ENCODE results near the gene SNX33.

DNA sequence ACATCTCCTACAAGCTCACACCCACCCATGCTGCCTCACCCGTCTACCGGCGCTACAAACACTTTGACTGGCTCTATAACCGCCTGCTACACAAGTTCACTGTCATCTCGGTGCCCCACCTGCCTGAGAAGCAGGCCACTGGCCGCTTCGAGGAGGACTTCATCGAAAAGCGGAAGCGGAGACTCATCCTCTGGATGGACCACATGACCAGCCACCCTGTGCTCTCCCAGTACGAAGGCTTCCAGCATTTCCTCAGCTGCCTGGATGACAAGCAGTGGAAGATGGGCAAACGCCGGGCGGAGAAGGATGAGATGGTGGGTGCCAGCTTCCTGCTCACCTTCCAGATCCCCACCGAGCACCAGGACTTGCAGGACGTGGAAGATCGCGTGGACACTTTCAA, 2.1 kb downstream of the SNX33 start:
- TF ChIP-seq RARB (CRISPR knock-in tag; IDR thresholded peaks at IDR 0.05), result no peak
- TF ChIP-seq ZFP30 (CRISPR knock-in tag; IDR thresholded peaks at IDR 0.05), result no peak
- TF ChIP-seq ESRRG (CRISPR knock-in tag; IDR thresholded peaks at IDR 0.05), result no peak
- TF ChIP-seq ARNTL (CRISPR knock-in tag; IDR thresholded peaks at IDR 0.05; ENCODE audit: borderline replicate concordance, low read depth), result no peak
- TF ChIP-seq ZNF565 (CRISPR knock-in tag; conservative IDR thresholded peaks at IDR 0.05; ENCODE audit: low read depth), result no peak
- TF ChIP-seq, protein P1, sequence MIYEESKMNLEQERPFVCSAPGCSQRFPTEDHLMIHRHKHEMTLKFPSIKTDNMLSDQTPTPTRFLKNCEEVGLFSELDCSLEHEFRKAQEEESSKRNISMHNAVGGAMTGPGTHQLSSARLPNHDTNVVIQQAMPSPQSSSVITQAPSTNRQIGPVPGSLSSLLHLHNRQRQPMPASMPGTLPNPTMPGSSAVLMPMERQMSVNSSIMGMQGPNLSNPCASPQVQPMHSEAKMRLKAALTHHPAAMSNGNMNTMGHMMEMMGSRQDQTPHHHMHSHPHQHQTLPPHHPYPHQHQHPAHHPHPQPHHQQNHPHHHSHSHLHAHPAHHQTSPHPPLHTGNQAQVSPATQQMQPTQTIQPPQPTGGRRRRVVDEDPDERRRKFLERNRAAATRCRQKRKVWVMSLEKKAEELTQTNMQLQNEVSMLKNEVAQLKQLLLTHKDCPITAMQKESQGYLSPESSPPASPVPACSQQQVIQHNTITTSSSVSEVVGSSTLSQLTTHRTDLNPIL (CRISPR knock-in tag; IDR thresholded peaks at IDR 0.05; ENCODE audit: low read depth), result no peak
- no peak for TF ChIP-seq ZFP3 (CRISPR knock-in tag; IDR thresholded peaks at IDR 0.05)
- no peak for TF ChIP-seq ISL1 (CRISPR knock-in tag; IDR thresholded peaks at IDR 0.05)
- TF ChIP-seq PPARA (CRISPR knock-in tag; IDR thresholded peaks at IDR 0.05; ENCODE audit: borderline replicate concordance), result no peak
- no peak for TF ChIP-seq TOX (CRISPR knock-in tag; IDR thresholded peaks at IDR 0.05; ENCODE audit: borderline replicate concordance)
- no peak for TF ChIP-seq GLIS3 (CRISPR knock-in tag; IDR thresholded peaks at IDR 0.05)
- no peak for TF ChIP-seq CSDC2 (CRISPR knock-in tag; IDR thresholded peaks at IDR 0.05)
- no peak for TF ChIP-seq ZC3H10 (CRISPR knock-in tag; IDR thresholded peaks at IDR 0.05)
- TF ChIP-seq, protein P2, sequence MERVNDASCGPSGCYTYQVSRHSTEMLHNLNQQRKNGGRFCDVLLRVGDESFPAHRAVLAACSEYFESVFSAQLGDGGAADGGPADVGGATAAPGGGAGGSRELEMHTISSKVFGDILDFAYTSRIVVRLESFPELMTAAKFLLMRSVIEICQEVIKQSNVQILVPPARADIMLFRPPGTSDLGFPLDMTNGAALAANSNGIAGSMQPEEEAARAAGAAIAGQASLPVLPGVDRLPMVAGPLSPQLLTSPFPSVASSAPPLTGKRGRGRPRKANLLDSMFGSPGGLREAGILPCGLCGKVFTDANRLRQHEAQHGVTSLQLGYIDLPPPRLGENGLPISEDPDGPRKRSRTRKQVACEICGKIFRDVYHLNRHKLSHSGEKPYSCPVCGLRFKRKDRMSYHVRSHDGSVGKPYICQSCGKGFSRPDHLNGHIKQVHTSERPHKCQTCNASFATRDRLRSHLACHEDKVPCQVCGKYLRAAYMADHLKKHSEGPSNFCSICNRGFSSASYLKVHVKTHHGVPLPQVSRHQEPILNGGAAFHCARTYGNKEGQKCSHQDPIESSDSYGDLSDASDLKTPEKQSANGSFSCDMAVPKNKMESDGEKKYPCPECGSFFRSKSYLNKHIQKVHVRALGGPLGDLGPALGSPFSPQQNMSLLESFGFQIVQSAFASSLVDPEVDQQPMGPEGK (CRISPR knock-in tag; IDR thresholded peaks at IDR 0.05; ENCODE audit: borderline replicate concordance), result no peak

Data from SK-N-SH treated with all-trans-retinoic acid at 6 μM for 48 hours (cell line).